Measurements from ENCODE around the gene IRAK2. TPM values are rescaled to one million over a fixed set of nuclear protein-coding genes. Genes with fewer than 3 reads are reported as not detected.

The IRAK2 gene
- total RNA-seq, 2 donors from 2014 or later: 1.0 to 2.6 TPM

DNA sequence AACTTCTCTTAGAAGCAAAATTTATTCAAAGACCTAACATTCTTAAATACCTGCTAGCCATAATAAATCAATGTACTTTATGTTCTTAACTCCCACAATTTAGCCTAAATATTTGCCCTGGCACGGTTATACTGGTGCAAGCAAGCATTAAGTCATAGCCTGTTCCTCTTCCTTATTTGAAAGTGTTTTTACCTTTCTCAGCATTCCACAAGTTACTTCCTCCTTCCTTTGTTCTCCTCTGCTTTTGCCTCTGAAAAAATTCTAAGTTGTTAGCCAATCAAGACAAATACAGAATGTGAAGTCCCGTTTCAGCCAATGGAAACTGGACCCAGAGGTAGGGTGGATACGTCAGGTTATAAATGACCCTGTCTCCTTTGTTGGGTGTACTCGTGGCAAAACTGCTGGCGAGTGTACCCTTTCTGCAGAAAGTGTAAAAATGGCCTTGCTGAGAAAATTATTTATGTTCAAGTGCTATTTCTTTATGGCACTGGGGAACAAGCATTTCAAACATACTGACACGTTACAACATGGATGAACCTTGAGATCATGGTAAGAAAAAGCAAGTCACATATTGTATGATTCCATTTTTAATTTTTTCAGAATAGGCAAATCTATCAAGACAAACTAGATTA is 80.5 kb downstream of the IRAK2 start:
- H3K36me3 ChIP-seq: no peaks in the 10 kb centered on the region
- no peak for DNase-seq
- H3K4me3 ChIP-seq: no peak overlapping the region
- H3K9me3 ChIP-seq: no peaks in the 10 kb centered on the region
- TF ChIP-seq, protein P1, sequence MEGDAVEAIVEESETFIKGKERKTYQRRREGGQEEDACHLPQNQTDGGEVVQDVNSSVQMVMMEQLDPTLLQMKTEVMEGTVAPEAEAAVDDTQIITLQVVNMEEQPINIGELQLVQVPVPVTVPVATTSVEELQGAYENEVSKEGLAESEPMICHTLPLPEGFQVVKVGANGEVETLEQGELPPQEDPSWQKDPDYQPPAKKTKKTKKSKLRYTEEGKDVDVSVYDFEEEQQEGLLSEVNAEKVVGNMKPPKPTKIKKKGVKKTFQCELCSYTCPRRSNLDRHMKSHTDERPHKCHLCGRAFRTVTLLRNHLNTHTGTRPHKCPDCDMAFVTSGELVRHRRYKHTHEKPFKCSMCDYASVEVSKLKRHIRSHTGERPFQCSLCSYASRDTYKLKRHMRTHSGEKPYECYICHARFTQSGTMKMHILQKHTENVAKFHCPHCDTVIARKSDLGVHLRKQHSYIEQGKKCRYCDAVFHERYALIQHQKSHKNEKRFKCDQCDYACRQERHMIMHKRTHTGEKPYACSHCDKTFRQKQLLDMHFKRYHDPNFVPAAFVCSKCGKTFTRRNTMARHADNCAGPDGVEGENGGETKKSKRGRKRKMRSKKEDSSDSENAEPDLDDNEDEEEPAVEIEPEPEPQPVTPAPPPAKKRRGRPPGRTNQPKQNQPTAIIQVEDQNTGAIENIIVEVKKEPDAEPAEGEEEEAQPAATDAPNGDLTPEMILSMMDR (IDR thresholded peaks at IDR 0.05): no peak
- intact Hi-C loops (cut with DNase I): no loop called here
- no peaks in the 10 kb centered on the region for H3K27me3 ChIP-seq
- no peaks in the 10 kb centered on the region for H3K4me1 ChIP-seq
- H3K27ac ChIP-seq: no peak overlapping the region
- no peak overlapping the region for H3K9ac ChIP-seq (ENCODE audit: low read depth in 2 of 2, low read length in 2 of 2)

DNA sequence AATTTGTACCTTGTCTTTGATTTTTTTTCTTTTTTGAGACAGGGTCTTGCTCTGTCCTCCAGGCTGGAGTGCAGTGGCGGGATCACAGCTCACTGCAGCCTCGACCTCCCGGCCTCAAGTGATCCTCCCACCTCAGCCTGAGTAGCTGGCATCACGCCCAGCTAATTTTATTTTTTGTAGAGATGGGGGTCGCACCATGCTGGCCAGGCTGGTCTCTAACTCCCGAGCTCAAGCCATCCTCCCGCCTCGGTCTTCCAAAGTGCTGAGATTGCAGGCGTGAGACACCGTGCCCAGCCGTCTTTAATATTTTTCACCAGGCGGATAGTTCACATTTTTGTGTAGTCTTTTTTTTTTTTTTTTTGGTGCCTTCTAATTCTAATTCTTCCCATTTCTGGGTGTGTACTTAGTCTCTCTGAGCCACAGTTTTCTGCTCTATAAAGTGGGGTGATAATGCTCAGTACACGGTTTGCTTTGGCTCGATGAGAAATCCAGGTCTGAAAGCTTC is 83.0 kb downstream of the IRAK2 start:
- intact Hi-C loops (cut with DNase I): no loop called here
- Histone ChIP-seq H3K27me3 (no peaks in the 10 kb centered on the region), H3K9me3 (no peaks in the 10 kb centered on the region), H3K4me1 (peaks cover 5% of the 10 kb centered on the region), H3K36me3 (no peaks in the 10 kb centered on the region), H3K27ac (peak overlapping the region; percentile 91), H3K4me3 (peak overlapping the region; percentile 87), H3K9ac (ENCODE audit: low read depth in 2 of 2, low read length in 2 of 2) (no peak overlapping the region)
- TF ChIP-seq, protein P1 (IDR thresholded peaks at IDR 0.05): no peak
- no peak for DNase-seq

DNA sequence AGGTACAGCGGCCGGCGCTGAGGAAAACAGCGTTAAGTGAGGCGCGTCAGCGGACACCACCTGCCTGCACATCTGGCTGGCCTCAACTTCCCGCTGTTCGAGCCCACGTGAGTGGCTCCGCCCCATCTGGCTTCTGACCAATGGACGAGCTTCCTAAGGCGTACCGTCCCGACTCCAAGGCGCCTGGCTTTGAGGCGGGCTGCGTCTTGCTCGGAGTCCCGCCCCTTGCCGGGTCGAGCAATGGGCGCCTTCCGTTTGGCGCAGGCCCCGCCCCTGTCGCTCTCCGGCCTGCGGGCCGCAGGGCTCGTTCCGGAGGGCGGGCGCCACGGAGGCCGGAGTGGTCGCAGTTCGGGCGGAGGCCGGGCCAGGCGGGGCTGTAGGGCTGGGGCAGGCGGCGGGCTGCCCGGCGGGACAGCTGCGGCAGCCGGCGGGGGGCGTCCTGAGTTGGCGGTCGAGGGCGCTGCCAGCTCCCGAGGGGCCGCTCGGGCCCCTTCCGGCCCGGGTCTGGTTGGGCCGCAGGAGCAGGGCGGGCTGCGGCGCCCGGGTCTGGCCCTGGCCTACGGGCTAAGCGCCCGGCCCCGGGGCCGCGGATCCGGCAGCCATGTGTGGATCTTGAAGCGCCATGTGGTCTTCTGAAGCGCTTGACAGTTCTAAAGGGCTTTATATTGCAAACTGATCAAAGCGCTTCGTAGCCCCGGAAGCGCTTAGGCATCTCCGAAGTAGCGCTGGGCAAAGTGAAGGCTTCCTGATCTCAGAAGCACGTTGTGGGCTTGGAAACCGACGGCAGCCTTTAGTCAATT is 83.7 kb downstream of the IRAK2 start, which contains the start of gene TATDN2:
Gene TATDN2, plus strand, starts transcription at position 276 of the 800 bp plus-strand sequence. CDS start 742 bp downstream, outside the sequence.
- DNase-seq: peak; percentile 99
- peak within 1 kb of the TSS; percentile 87 for H3K4me3 ChIP-seq
- peak within 1 kb of the TSS; percentile 76 to 90 for H3K9ac ChIP-seq (ENCODE audit: low read depth in 2 of 2, low read length in 2 of 2)
- H3K36me3 ChIP-seq: no peaks in the 10 kb centered on the region
- H3K4me1 ChIP-seq: peaks cover 5% of the 10 kb centered on the region
- TF ChIP-seq, protein P1 (IDR thresholded peaks at IDR 0.05): no peak
- intact Hi-C loops (cut with DNase I): no loop called here
- no peaks in the 10 kb centered on the region for H3K9me3 ChIP-seq
- peak within 1 kb of the TSS; percentile 91 for H3K27ac ChIP-seq
- H3K27me3 ChIP-seq: no peaks in the 10 kb centered on the region

DNA sequence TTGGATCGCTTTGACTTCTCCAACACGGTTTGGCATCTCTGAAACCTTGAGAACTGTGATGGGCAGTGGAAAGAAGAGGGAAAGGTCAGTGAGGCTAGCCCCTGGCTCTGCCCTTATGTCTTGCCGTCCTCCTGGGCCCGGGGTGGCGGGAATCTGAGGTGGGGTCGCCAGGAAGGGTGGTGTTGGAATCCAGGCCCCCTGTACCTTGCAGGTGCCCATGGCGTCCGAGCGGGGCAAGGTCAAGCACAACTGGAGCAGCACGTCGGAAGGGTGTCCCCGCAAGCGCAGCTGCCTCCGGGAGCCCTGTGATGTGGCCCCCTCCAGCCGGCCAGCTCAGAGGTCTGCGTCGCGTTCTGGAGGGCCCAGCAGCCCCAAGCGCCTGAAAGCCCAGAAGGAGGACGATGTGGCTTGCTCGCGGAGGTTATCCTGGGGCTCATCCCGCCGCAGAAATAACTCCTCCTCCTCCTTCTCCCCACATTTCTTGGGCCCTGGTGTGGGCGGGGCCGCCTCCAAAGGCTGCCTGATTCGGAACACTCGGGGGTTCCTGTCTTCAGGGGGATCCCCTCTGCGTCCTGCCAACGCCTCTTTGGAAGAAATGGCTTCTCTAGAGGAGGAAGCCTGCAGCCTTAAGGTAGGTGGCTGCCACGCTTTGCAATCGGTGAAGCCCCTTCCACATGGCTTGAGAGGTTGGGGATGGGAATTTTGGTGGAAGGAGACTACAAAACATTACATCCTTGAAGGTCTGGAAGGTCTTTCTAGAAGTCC is 84.4 kb downstream of the IRAK2 start:
- intact Hi-C loops (cut with DNase I): no loop called here
- no peaks in the 10 kb centered on the region for H3K9me3 ChIP-seq
- peaks cover 5% of the 10 kb centered on the region for H3K4me1 ChIP-seq
- H3K27me3 ChIP-seq: no peaks in the 10 kb centered on the region
- TF ChIP-seq, protein P1 (IDR thresholded peaks at IDR 0.05): no peak
- peak overlapping the region; percentile 87 for H3K4me3 ChIP-seq
- peak overlapping the region; percentile 91 for H3K27ac ChIP-seq
- H3K36me3 ChIP-seq: no peaks in the 10 kb centered on the region
- peak; percentile 59 for DNase-seq
- peak overlapping the region; percentile 76 to 90 for H3K9ac ChIP-seq (ENCODE audit: low read depth in 2 of 2, low read length in 2 of 2)

DNA sequence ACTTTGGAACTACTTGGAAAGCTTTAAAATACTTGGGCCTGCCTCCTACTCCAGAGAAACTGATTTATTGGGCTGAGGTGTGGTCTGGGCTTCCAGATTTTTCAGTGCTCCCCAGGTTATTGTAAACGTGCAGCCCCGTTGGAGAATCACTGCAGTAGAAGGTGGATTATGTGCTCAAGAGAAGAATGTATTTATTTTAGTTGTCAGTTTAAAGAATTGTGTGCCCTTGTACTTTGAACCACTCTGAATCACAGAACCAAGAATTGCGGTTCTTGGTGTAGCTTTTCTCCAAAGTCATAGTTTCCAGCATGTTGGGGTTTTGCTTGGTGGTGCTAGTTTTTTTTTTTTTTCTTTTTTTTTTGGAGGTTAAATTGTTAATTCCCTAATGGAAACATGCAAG is 85.1 kb downstream of the IRAK2 start:
- TF ChIP-seq, protein P1 (IDR thresholded peaks at IDR 0.05): no peak

More for the DNA sequence above, 85.1 kb downstream of the IRAK2 start:
- Histone ChIP-seq H3K9ac (ENCODE audit: low read depth in 2 of 2, low read length in 2 of 2) (peak overlapping the region; percentile 76 to 90), H3K9me3 (no peaks in the 10 kb centered on the region), H3K27me3 (no peaks in the 10 kb centered on the region), H3K27ac (peak overlapping the region; percentile 91), H3K4me3 (peak overlapping the region; percentile 87), H3K36me3 (no peaks in the 10 kb centered on the region), H3K4me1 (peaks cover 5% of the 10 kb centered on the region)
- intact Hi-C loops (cut with DNase I): no loop called here
- no peak for DNase-seq
